ENCODE measurements around the gene UFSP2. TPM values are rescaled to one million over a fixed set of nuclear protein-coding genes. Genes with fewer than 3 reads are reported as not detected.

Gene UFSP2
- total RNA-seq, 4 donors from 2014 or later: 36.3 to 56.5 (median 40.1) TPM

DNA sequence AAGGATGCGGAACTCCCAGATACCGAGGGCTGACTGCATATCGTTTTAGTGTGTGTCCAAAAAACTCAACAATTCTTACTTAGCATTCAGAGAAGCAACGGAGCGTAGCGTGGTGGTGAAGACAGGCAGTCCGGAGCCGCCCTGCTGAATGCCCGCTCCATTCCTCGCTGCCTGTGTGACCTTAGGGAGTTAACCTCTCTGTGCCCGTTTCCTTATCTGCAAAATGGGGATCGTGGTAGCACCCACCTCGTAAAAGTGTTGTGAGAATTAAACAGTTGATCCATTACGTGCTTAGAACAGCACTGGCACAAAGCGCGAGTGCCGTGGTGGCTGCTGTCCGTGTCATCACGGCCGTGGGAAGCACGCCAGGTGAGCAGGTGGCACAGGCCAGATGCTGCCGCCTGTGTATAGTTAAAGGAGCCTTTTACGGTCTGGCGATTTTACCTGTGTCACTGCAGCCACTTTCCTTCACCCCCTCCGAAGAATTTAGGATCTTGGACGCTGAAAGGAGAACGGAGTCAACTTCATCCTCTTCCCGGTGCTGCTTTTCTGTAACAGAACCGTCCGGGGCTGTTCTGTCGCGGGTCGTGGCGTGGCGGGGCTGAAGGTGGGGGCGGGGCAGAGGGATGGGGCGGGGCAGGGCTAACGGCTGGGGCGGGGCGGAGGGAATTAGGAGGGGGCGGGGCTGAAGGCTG lies 44.9 kb upstream of the UFSP2 start:
- in situ Hi-C loops (cut with MboI; ENCODE audit: low sequenced_read_pairs in 4 of 4): loop anchor here in 3 of 4 donors (5.0 to 25.0 kb wide), 3 partner anchors 122 to 567 kb away; no protein-coding TSS in a partner anchor
- ATAC-seq (peak; percentile 61 to 71), DNase-seq (peak; percentile 54 to 84)
- no peak for TF ChIP-seq POLR2A (IDR thresholded peaks at IDR 0.05)
- no peaks in the 10 kb centered on the region for H3K9me3 ChIP-seq
- H3K4me1 ChIP-seq: peaks cover 0 to 4% of the 10 kb centered on the region in 2 donors
- H3K27me3 ChIP-seq: no peaks in the 10 kb centered on the region
- H3K36me3 ChIP-seq: no peaks in the 10 kb centered on the region
- peak overlapping the region; percentile 78 to 82 (median 80) for H3K27ac ChIP-seq
- intact Hi-C loops (cut with DNase I; ENCODE audit: low total_unique reads): loop anchor here (1.0 to 2.0 kb wide), 5 partner anchors 45 to 328 kb away; partner anchors contain the start of genes SLC25A4 and UFSP2
- peak overlapping the region; percentile 58 to 75 (median 68) for H3K4me3 ChIP-seq

DNA sequence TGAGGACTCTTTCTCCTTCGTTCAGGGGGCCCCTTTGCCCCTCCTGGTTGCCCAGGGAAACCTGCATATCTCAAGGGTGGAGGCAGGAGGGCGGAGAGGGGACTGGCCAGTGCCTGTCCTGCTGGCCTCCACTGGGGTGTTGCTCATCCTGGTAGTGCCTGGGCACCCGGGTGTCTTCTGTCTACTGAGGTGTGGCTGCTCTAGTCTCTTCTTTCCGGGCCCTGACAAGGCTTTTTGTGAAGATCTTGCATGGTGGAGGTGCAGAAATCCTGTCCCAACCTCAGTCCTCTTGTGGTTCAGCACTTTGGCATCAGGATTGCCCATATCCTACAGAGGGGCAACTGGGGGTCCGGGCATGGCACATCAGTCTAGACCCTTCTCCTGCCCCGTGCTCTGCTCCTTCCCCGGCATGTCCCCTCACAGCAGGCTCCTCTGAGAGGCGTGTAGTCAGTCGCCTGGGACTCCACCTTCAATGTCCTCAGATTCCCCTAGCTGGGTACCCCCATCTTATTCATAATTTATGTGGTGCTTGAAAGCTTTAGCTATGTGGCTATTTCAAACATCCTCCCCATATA lies 43.9 kb upstream of the UFSP2 start:
- no peak for ATAC-seq
- H3K4me1 ChIP-seq: peaks cover 0 to 4% of the 10 kb centered on the region in 2 donors
- no peaks in the 10 kb centered on the region for H3K27me3 ChIP-seq
- no peak overlapping the region for H3K4me3 ChIP-seq
- intact Hi-C loops (cut with DNase I; ENCODE audit: low total_unique reads) (loop anchor here (1.0 to 2.0 kb wide), 4 partner anchors 44 to 327 kb away; partner anchors contain the start of genes SLC25A4 and UFSP2), in situ Hi-C loops (cut with MboI; ENCODE audit: low sequenced_read_pairs in 4 of 4) (loop anchor here in 3 of 4 donors (5.0 to 25.0 kb wide), 3 partner anchors 123 to 568 kb away; no protein-coding TSS in a partner anchor)
- TF ChIP-seq, protein P1, sequence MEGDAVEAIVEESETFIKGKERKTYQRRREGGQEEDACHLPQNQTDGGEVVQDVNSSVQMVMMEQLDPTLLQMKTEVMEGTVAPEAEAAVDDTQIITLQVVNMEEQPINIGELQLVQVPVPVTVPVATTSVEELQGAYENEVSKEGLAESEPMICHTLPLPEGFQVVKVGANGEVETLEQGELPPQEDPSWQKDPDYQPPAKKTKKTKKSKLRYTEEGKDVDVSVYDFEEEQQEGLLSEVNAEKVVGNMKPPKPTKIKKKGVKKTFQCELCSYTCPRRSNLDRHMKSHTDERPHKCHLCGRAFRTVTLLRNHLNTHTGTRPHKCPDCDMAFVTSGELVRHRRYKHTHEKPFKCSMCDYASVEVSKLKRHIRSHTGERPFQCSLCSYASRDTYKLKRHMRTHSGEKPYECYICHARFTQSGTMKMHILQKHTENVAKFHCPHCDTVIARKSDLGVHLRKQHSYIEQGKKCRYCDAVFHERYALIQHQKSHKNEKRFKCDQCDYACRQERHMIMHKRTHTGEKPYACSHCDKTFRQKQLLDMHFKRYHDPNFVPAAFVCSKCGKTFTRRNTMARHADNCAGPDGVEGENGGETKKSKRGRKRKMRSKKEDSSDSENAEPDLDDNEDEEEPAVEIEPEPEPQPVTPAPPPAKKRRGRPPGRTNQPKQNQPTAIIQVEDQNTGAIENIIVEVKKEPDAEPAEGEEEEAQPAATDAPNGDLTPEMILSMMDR (IDR thresholded peaks at IDR 0.05 in 4 of 5, conservative IDR thresholded peaks at IDR 0.05 in 1 of 5): no peak
- no peak for TF ChIP-seq POLR2A (IDR thresholded peaks at IDR 0.05)
- H3K36me3 ChIP-seq: no peaks in the 10 kb centered on the region
- no peaks in the 10 kb centered on the region for H3K9me3 ChIP-seq
- DNase-seq: no peak
- H3K27ac ChIP-seq: peak overlapping the region in 3 of 4 donors; percentile 28 to 79 (median 78)

DNA sequence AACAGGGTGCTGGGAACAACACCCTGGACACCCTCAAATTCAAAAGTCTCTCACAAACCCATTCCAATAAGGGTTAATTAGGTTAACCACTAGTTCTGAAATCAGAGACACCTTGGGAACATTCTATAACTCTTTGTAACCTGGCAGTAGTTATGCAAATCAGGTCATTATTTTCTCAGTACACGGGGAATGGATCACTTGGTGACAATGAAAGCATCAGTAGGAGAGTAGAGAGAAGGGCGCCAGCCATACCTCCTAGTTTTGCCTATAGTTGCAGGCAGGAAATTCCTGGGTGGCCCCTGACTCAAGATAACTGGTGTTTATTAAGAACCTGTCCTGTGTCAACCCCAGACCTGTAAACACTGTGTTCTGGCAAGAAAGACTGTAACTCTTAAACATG lies 43.2 kb upstream of the UFSP2 start:
- no peak overlapping the region for H3K27ac ChIP-seq
- H3K4me1 ChIP-seq: peaks cover 0 to 4% of the 10 kb centered on the region in 2 donors
- in situ Hi-C loops (cut with MboI; ENCODE audit: low sequenced_read_pairs in 4 of 4): loop anchor here in 2 of 4 donors (25.0 kb wide), 1 partner anchor 568 kb away; no protein-coding TSS in a partner anchor
- ATAC-seq: no peak
- intact Hi-C loops (cut with DNase I; ENCODE audit: low total_unique reads): no loop called here
- no peak for DNase-seq
- no peak overlapping the region for H3K4me3 ChIP-seq
- H3K27me3 ChIP-seq: no peaks in the 10 kb centered on the region
- no peak for TF ChIP-seq POLR2A (IDR thresholded peaks at IDR 0.05)
- TF ChIP-seq, protein P1 (IDR thresholded peaks at IDR 0.05 in 4 of 5, conservative IDR thresholded peaks at IDR 0.05 in 1 of 5): no peak
- no peaks in the 10 kb centered on the region for H3K36me3 ChIP-seq
- H3K9me3 ChIP-seq: no peaks in the 10 kb centered on the region

DNA sequence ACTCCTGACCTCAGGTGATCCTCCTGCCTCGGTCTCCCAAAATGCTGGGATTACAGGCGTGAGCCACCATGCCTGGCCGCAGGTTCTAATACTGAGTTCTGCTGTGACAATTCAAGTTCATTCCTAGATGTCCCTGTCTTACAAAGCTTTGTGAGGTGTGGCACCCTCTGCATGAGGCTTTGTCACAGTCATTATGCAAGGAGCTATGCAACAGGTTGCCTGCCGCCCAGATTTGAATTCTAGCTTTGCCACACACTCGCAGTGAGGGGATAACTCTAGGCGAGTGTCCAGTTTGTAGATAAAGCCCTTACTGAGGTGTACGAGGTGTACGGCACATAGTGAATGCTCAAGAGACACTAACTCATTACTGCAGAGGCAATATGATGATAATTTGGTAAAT lies 42.2 kb upstream of the UFSP2 start:
- no peaks in the 10 kb centered on the region for H3K9me3 ChIP-seq
- in situ Hi-C loops (cut with MboI; ENCODE audit: low sequenced_read_pairs in 4 of 4) (loop anchor here in 2 of 4 donors (25.0 kb wide), 1 partner anchor 569 kb away; no protein-coding TSS in a partner anchor), intact Hi-C loops (cut with DNase I; ENCODE audit: low total_unique reads) (no loop called here)
- H3K4me3 ChIP-seq: no peak overlapping the region
- H3K4me1 ChIP-seq: peaks cover 0 to 4% of the 10 kb centered on the region in 2 donors
- TF ChIP-seq, protein P1 (IDR thresholded peaks at IDR 0.05 in 4 of 5, conservative IDR thresholded peaks at IDR 0.05 in 1 of 5): no peak
- no peak for TF ChIP-seq POLR2A (IDR thresholded peaks at IDR 0.05)
- no peak overlapping the region for H3K27ac ChIP-seq
- DNase-seq (no peak), ATAC-seq (no peak)
- H3K27me3 ChIP-seq: no peaks in the 10 kb centered on the region
- no peaks in the 10 kb centered on the region for H3K36me3 ChIP-seq

DNA sequence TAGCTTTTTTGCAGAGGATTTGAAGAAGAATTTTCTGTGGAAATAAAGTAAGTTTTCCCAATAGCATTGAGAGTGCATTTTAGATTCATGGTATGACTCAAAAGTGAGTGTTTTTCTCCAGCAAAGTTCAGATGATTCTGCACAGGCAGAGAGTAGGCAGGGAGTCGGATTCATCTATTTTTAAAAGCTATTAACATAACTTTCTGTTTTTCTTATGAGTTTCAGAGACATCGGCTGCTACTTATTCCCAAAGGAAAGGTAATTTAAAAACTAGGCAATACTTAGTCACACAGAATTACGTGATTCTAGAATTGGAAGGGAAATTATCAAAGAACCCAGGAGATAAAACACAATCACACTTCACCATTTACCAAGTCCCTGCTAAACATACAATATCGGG lies 41.3 kb upstream of the UFSP2 start:
- in situ Hi-C loops (cut with MboI; ENCODE audit: low sequenced_read_pairs in 4 of 4) (loop anchor here in 2 of 4 donors (25.0 kb wide), 1 partner anchor 570 kb away; no protein-coding TSS in a partner anchor), intact Hi-C loops (cut with DNase I; ENCODE audit: low total_unique reads) (no loop called here)
- TF ChIP-seq POLR2A (IDR thresholded peaks at IDR 0.05): no peak
- TF ChIP-seq, protein P1 (IDR thresholded peaks at IDR 0.05 in 4 of 5, conservative IDR thresholded peaks at IDR 0.05 in 1 of 5): no peak
- H3K4me1 ChIP-seq: peaks cover 0 to 2% of the 10 kb centered on the region in 2 donors
- H3K36me3 ChIP-seq: no peaks in the 10 kb centered on the region
- no peaks in the 10 kb centered on the region for H3K27me3 ChIP-seq
- no peak for DNase-seq
- ATAC-seq: no peak
- no peak overlapping the region for H3K4me3 ChIP-seq
- H3K27ac ChIP-seq: no peak overlapping the region
- no peaks in the 10 kb centered on the region for H3K9me3 ChIP-seq

Data from gastrocnemius medialis (tissue), 4 donors.